SK-N-MC (cell line): ENCODE results near the gene YBEY.

Experiments used
- EZH2 ChIP-seq: fragments of 200-600 bp; sonication (generic); IDR thresholded peaks from one replicate; pipeline ENCODE4 v1.6.1; 2017; ENCODE audit warnings: antibody characterized with exemption
- POLR2AphosphoS5 ChIP-seq: IDR thresholded peaks from 2 replicates; pipeline ENCODE4 v1.6.1; 2012; ENCODE audit warnings: mild to moderate bottlenecking, low read depth, low read length, borderline replicate concordance

GRCh38 chr21:46299167-46299566 lies 13.0 kb downstream of the YBEY start:
- TF ChIP-seq POLR2AphosphoS5, result no peak
- TF ChIP-seq EZH2, result no peak
